Cardiac septum (tissue), 1 donor: Measurements from ENCODE around the gene RILPL1. TPM values are rescaled to one million over a fixed set of nuclear protein-coding genes. Genes with fewer than 3 reads are reported as not detected.
A peak's percentile ranks its signal among the peaks of the same experiment; 100 is the strongest.
"Not testable (repeated sequence)": the region's sequence is repeated elsewhere in the genome, so short reads cannot be mapped to it uniquely, and the experiment has no call there.

Experiments
- DNase-seq: peaks from one replicate; pipeline ENCODE4 v3.0.0-alpha.2; 2020; ENCODE audit warnings: low spot score
- intact Hi-C: fragments of 100-400 bp; cut with DNase I; formaldehyde crosslinking; loops from one replicate; pipeline ENCODE4 v1.14.0; 2022
- microRNA-seq: library from miRNA; unstranded; fragments of <30 nt; microRNA quantifications from one replicate; pipeline ENCODE4 v1.2.0, GENCODE V29; 2020
- total RNA-seq: library from RNA; stranded (reverse); fragmentation: NEBNext Ultra II Directional; extraction: Animal tissue kit (Norgen Biotek cat#: 25700); gene quantifications from one replicate; pipeline ENCODE4 v1.2.1, GENCODE V29; 2021
- donor health status: DM: no; HTN: no; CAD: no.

The RILPL1 gene
- total RNA-seq, 1 donor from 2014 or later, result 85.3 TPM

DNA sequence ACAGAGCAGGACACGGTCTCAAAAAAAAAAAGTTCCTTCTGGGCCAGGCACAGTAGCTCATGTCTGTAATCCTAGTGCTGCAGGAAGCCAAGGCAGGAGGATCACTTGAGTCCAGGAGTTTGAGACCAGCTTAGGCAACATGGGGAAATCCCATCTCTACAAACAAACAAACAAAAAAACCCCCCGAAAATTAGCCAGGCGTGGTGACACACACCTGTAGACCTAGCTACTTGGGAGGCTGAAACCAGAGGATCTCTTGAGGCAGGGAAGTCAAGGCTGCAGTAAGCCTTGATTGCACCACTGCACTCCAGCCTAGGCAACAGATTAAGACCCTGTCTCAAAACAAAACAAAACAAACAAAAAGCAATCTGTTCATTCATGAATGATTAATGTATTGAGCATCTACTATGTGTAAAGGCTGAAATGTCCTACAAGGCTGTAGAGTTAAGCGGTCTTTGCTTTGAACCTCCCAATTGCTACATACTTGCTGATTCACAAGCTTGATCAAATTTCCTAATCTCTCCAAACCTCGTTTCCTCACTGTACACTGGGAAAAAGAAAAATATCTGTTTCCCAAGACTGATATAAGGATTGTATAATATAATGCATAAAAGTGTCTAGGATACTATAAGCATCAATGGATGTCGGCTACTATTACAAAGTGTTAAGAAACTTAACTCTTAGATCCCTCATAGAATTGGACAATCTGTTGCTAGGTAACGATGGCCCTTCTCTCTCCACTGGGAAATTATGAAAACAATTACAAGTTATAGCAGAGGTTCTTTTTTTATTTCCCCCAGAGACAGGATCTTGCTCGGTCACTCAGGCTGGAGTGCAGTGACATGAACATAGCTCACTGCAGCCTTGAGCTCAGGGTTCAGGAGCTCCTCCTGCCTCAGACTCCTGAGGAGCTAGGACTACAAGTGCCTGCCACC is 89.2 kb downstream of the RILPL1 start:
- intact Hi-C loops, result no loop called here
- no peak for DNase-seq

DNA sequence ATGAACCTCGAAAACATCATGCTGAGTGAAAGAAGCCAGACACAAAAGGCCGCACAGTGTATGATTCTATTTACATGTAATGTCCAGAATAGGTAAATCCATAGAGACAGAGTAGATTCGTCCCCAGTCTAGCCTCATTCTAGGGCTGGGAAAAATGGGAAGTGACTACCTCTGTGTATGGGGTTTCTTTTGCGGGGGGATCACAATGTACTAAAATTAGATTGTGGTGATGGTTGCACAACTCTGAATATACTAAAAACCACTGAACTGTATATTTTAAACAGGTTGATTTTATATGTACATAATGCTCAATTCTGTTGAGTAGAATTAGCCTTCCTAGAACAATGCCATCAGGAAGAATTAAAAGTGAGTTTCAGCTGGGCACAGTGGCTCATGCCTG is 90.7 kb downstream of the RILPL1 start:
- no peak for DNase-seq
- intact Hi-C loops, result no loop called here

DNA sequence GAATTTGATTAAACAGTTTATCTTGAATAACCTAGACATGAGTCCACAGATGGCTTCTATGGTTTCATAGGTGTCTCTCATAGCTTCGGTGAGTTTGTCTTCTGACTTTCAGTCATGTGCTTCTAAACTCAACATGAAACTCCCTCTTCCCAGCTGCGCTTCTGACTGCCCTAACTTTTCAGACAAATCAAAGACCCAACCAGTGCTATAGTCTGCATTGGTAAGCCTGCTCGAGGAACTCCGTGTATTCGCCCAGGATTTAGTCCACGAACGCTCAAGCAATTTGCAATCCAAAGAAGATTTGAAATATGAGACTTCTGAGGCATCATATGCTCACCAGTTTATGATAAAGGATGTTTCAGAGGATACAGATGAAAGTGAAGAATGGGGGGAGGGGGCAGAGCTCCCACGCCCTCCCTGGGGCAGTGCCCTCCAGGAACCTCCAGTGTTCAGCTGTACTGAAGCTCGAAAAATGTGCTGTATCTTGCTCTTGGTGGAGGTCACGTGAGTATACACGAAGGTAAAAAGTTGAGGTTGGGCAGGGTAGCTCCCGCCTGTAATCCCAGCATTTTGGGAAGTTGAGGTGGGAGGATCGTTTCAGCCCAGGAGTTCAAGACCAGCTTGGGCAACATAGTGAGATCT is 91.9 kb downstream of the RILPL1 start:
- intact Hi-C loops, result no loop called here
- no peak for DNase-seq

DNA sequence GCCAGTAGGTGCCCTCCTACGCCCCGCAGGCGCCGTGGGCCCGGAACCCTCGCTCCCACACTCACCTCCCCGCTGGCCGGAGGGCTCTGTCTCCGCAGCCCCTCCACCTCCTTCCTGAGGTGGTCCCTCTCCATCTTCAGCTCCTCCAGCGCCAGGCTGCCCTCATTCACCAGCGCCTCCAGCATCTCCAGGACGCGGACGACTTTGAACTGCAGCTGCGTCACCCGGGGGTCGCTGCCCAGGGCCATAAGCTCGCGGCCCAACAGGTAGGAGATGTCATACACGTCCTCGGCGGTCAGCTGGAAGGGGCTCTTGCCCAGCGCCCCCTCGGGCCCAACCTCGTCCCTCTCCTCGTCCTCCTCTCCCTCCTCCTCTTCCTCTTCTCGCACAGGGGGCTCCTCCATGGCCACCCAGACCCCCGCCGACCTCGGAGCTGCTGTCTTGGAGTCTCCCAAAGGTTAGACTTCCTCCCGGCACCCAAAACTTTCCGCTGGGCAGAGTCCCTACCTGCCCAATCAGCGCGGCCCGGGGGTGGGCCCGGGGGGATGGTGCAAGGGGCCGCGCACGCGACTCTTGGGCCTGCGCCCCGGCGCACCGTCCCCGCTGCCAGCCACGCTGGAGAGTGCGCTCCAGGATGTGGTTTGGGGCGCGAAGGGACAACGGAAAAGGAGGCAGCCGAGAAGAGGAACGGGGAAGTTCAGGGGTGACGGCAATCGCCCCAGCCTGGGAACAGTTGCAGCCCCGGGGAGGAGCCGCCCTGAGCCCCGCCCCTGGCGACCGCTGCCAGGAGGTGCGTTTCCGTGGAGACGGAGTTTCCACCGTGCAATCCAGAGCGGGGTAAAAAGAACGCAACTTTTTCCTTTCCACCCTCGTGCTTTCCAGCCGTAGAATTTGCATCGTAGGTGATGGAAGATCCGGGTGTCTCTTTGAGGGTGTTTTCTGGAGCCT is 97.2 kb downstream of the RILPL1 start, which contains the start of gene RILPL2:
Gene RILPL2 (minus strand): TSS at position 668 of the 948 bp plus-strand sequence. CDS start 264 bp downstream, at position 404.
- intact Hi-C loops, result loop anchor here (5.0 kb wide), 1 partner anchor 49 kb away; no protein-coding TSS in a partner anchor

DNA sequence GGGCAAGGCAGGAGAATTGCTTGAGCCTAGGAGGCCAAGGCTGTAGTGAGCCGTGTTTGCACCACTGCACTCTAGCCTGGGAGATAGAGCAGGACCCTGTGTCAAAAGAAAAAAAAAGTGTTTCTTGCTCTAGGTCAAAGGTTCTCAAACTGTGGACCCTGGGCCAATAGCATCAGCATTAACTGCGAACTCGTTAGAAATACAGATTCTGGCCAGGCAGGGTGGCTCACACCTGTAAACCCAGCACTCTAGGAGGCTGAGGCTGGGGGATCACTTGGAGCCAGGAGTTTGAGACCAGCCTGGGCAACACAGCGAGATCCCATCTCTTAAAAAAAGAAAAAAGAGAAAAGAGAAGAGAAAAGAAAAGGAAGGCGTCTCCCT is 97.9 kb downstream of the RILPL1 start:
- DNase-seq, result no peak
- intact Hi-C loops, result loop anchor here (5.0 kb wide), 1 partner anchor 48 kb away; no protein-coding TSS in a partner anchor

More for the DNA sequence above, 97.2 kb downstream of the RILPL1 start, which contains the start of gene RILPL2:
- peak; percentile 98 for DNase-seq

DNA sequence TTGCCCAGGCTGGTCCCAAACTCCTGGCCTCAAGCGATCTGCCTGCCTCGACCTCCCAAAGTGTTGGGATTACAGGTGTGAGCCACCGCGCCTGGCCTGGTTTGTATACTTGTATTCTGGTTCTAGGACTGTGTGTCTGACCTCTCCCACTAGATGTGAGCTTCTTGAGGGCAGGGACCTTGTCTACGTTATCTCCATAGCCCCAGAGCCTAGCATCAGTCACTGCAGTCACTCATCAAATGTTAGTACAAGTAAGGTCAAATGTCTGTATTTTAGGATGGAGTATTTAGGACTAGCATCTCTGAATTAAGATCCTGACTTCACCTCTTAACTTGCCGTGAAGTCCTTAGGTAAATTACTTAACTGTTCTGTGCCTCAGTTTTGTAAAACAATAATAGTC is 99.9 kb downstream of the RILPL1 start:
- intact Hi-C loops, result no loop called here
- no peak for DNase-seq

DNA sequence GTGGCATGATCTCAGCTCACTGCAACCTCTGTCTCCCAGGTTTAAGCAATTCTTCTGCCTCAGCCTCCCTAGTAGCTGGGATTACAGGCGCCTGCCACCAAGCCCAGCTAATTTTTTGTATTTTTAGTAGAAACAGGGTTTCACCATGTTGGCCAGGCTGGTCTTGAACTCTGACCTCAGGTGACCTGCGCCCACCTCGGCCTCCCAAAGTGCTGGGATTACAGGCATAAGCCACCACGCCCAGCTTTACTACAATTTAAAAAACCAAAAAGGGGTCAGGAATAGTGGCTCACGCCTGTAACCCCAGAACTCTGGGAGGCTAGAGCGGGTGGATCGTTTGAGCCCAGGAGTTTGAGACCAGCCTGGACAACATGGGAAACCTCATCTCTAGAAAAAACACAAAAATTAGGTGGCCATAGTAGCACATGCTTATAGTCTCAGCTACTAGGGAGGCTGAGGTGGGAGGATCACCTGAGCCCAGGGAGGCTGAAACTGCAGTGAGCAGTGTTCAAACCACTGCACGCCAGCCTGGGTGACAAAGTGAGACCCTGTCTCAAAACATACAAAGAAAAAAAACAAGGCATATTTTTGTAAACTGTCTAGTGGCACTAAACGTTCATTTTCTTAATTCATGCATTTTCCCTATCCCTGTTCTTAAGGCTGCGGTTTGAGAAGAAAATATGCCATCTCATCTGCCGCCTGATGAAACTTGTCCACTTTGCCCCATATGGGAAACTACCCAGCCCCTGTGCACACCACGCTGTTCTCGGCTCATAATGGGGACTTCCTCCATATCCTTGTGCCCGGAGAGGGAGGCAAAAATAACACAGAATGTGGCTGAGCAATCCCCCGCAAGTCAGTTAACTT is 101.3 kb downstream of the RILPL1 start:
- DNase-seq, result peak; percentile 78
- intact Hi-C loops, result not testable (repeated sequence)

DNA sequence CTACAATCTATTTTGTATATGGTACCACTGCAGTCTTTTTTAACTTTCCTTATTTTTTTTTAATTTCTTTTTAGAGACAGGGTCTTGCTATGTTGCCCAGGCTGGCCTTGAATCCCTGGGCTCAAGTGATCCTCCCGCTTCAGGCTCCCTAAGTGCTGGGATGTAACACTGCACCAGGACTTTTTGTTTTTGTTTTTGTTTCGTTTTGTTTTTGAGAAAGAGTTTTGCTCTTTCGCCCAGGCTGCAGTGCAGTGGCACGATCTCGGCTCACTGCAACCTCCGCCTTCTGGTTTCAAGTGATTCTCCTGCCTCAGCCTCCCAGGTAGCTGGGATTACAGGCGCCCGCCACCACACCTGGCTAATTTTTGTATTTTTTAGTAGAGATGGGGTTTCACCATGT is 104.4 kb downstream of the RILPL1 start:
- intact Hi-C loops, DNase-seq: not testable (repeated sequence)

DNA sequence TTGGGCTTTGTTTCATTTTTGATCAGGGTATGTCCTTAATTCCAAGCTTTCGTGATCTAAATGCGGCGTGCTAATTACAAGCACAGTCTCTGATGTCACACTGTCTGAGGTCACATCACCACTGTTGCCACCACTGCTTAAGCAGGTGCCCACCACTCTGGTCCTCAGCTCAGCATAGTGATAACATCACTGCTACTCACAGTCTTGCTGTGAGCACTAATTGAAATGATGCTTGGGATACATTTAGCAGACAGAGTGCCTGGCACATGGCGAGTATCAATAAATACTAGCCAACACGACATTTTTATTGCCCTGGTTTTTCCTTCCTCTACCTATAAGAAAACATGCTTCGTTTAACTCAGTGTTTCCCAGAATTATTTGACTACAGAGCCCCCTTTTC is 104.9 kb downstream of the RILPL1 start:
- DNase-seq, result no peak
- intact Hi-C loops, result no loop called here

DNA sequence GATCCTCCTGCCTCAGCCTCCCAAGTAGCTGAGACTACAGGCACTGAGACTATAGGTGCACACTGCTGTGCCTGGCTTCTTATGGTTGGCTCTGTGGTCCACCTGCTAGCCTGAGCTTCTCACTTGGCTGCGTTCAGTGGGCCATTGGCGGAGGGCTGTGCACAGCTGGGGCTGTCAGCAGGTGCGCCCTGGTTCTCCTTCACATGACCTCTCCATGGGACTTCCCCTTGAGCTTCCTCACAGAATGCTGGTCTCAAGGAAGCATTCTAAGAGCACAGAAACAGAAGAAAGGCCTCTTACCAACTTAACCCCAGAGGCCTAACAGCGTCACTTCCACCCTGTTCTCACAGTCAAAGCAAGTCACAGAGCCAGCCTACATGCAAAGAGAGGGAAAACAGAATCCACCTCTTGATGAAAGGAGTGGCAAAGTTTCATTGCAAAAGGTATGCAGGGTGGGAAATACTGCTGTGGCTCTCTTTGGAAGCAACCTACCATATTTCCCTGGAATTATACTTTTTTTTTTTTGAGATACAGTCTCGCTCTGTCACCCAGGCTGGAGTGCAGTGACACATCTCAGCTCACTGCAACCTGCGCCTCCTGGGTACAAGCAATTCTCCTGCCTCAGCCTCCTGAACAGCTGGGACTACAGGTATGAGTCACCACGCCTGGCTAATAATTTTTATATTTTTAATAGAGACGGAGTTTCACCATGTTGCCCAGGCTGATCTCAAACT is 106.3 kb downstream of the RILPL1 start:
- intact Hi-C loops, result no loop called here
- no peak for DNase-seq

DNA sequence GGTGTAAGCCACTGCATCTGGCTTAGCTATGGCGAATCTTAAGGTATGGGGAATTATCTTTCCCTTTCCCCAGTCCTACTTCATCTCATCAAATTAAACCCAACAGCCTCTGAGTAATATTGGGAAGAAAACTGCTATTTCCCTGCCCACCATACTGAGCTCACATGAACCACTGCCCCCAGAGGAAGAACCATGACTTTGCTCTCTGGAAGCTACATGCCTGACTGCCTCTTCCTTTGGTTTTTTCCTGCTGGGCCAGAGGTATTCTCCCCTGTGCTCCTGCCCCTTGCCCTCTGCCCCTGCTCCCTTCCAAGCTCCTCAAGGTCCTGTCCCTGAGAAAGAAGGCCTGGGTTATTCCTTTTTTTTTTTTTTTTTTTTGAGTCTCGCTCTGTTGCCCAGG is 112.2 kb downstream of the RILPL1 start:
- intact Hi-C loops, result no loop called here

More for the DNA sequence above, 112.2 kb downstream of the RILPL1 start:
- no peak for DNase-seq

Small RNAs within 50 kb of the gene (microRNA-seq; reads per million reads assigned to microRNA genes)
- gene MIR3908, result not detected

Other genes with a start within 250 kb of the RILPL1 start
- 25.3 TPM for gene SBNO1, start 168.9 kb downstream of the RILPL1 start, total RNA-seq
- gene KMT5A, start 149.6 kb downstream of the RILPL1 start, total RNA-seq, result 36.4 TPM
- gene RILPL2, start 97.0 kb downstream of the RILPL1 start, total RNA-seq, result 1.6 TPM
- gene SNRNP35, start 75.6 kb downstream of the RILPL1 start, total RNA-seq, result 24.3 TPM
- gene TMED2, start 50.8 kb upstream of the RILPL1 start, total RNA-seq, result 150 TPM
- gene DDX55, start 68.4 kb upstream of the RILPL1 start, total RNA-seq, result 5.1 TPM
- 27.9 TPM for gene EIF2B1, start 100.0 kb upstream of the RILPL1 start, total RNA-seq
- 12.9 TPM for gene GTF2H3, start 100.1 kb upstream of the RILPL1 start, total RNA-seq
- 3.1 TPM for gene TCTN2, start 137.4 kb upstream of the RILPL1 start, total RNA-seq
- 14.9 TPM for gene ATP6V0A2, start 178.6 kb upstream of the RILPL1 start, total RNA-seq
- 0.73 TPM for gene DNAH10, start 228.6 kb upstream of the RILPL1 start, total RNA-seq